ENCODE results near the gene TEX261. TPM values are rescaled to one million over a fixed set of nuclear protein-coding genes. Genes with fewer than 3 reads are reported as not detected.

The TEX261 gene
- polyA plus RNA-seq, 1 of the 3 experiments (the other 2 are of a cell fraction): 44.3 TPM

DNA sequence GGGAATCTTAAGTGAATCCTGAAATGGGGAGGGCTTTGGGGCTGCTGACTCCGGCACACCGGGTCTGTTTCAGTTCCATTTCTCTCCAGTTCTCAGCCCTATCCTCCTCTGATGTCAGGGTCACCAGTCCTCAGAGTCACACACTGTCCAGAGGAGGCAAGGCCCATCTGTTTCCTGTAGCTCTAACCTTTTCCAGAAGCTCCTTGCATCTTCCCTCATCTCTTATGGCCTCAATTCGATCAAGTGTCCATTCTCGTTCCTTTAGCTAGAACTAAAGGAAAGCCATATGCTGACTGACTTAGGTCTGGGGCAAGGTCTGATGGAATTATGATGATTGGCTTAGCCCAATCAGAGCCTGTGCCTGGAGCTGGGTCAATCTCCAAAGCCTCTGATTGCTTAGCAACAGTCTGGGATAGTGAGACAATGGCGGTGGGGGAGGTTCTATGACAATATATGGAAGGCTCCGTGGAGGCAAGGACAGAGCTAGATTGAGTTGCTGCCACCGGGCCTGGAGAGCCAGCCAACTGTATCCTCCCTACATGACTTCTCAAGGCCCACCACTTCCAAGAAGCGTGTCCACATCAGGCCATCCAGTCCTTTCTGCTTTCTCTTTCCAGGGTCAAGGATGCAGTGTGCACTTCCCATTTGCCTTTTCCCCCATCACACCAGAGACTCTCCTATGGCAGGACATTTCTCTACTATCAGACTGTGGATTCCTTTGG is 11.0 kb downstream of the TEX261 start:
- Histone ChIP-seq H3K4me1 (ENCODE audit: control insufficient read depth in 1 of 2, insufficient read depth in 2 of 2, low read depth in 1 of 2, low read length in 1 of 2) (no peaks in the 10 kb centered on the region), H3K4me3 (ENCODE audit: low read depth in 2 of 2, low read length in 1 of 2) (no peak overlapping the region), H3K9me3 (no peaks in the 10 kb centered on the region), H3K9me2 (no peaks in the 10 kb centered on the region), H3K36me3 (replicated peaks in 1 of 2; ENCODE audit: control insufficient read depth in 1 of 2, insufficient read depth in 2 of 2, low read length in 1 of 2) (peaks cover 5 to 35% of the 10 kb centered on the region in 2 experiments), H3F3A (replicated peaks; ENCODE audit: insufficient read depth) (no peaks in the 10 kb centered on the region), H3K9ac (no peak overlapping the region), H3K27ac (ENCODE audit: low read depth in 2 of 2, low read length in 1 of 2) (no peak overlapping the region), H3K4me2 (no peak overlapping the region), H3K79me2 (ENCODE audit: insufficient read depth) (no peaks in the 10 kb centered on the region), H2AFZ (ENCODE audit: low read depth) (no peak overlapping the region), H4K20me1 (ENCODE audit: insufficient read depth) (no peaks in the 10 kb centered on the region), H3K27me3 (ENCODE audit: insufficient read depth) (no peaks in the 10 kb centered on the region)
- POLR2A ChIA-PET: no interaction called here
- no peak for DNase-seq
- CTCF ChIA-PET: interaction anchor here (1.1 to 7.3 kb wide), 11 partner anchors 9 to 220 kb away, joined by 3 to 41 read pairs (median 4); partner anchors contain the start of gene FIGLA
- TF ChIP-seq SIN3A (IDR thresholded peaks at IDR 0.05; ENCODE audit: borderline replicate concordance, low read depth, low read length) (no peak), RCOR1 (IDR thresholded peaks at IDR 0.05; ENCODE audit: low read length) (no peak), MXI1 (IDR thresholded peaks at IDR 0.05; ENCODE audit: low read depth, low read length) (no peak), FOXJ3 (CRISPR knock-in tag; IDR thresholded peaks at IDR 0.05) (no peak), REST (IDR thresholded peaks at IDR 0.05; ENCODE audit: low read depth, low read length) (no peak), TEAD4 (IDR thresholded peaks at IDR 0.05; ENCODE audit: borderline replicate concordance, insufficient read depth) (no peak), NFIC (IDR thresholded peaks at IDR 0.05; ENCODE audit: borderline replicate concordance) (no peak)
- 80% methylated on average over 7 of the region's 8 CpGs for WGBS (ENCODE audit: low lambda C conversion rate)

DNA sequence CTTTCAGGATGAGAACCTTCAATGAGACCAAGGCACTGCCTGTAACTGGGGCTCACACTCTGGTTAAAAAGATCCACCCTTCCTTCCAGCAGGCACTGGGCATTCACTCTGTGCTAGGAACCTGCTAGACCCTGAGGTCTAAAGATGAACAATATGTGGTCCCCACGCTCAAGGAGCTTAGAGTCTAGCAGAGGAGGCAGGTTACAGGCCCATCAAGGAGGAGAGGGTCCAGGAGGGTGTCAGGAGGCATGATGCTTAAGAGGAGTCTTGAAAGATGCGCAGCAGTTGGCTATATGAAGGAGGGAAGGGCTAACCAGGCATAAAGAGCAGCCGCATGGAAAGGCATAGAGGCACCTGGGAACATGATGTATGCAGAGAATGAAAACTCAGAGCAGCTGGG is 11.7 kb downstream of the TEX261 start:
- H3K4me3 ChIP-seq (ENCODE audit: low read depth in 2 of 2, low read length in 1 of 2): no peak overlapping the region
- DNase-seq: no peak
- H3K4me2 ChIP-seq: no peak overlapping the region
- peaks cover 5 to 28% of the 10 kb centered on the region in 2 experiments for H3K36me3 ChIP-seq (replicated peaks in 1 of 2; ENCODE audit: control insufficient read depth in 1 of 2, insufficient read depth in 2 of 2, low read length in 1 of 2)
- no peaks in the 10 kb centered on the region for H3F3A ChIP-seq (replicated peaks; ENCODE audit: insufficient read depth)
- H3K27ac ChIP-seq (ENCODE audit: low read depth in 2 of 2, low read length in 1 of 2): no peak overlapping the region
- H3K79me2 ChIP-seq (ENCODE audit: insufficient read depth): no peaks in the 10 kb centered on the region
- no peak overlapping the region for H3K9ac ChIP-seq
- POLR2A ChIA-PET: no interaction called here
- no peaks in the 10 kb centered on the region for H3K9me3 ChIP-seq
- H3K27me3 ChIP-seq (ENCODE audit: insufficient read depth): no peaks in the 10 kb centered on the region
- H4K20me1 ChIP-seq (ENCODE audit: insufficient read depth): no peaks in the 10 kb centered on the region
- no peaks in the 10 kb centered on the region for H3K4me1 ChIP-seq (ENCODE audit: control insufficient read depth in 1 of 2, insufficient read depth in 2 of 2, low read depth in 1 of 2, low read length in 1 of 2)
- no peaks in the 10 kb centered on the region for H3K9me2 ChIP-seq
- H2AFZ ChIP-seq (ENCODE audit: low read depth): no peak overlapping the region
- CTCF ChIA-PET: interaction anchor here (0.8 to 7.3 kb wide), 9 partner anchors 10 to 219 kb away, joined by 3 to 41 read pairs (median 4); no protein-coding TSS in a partner anchor
- 91% methylated on average over 3 of the region's 3 CpGs for WGBS (ENCODE audit: low lambda C conversion rate)
- TF ChIP-seq FOXJ3 (CRISPR knock-in tag; IDR thresholded peaks at IDR 0.05) (no peak), REST (IDR thresholded peaks at IDR 0.05; ENCODE audit: low read depth, low read length) (no peak), PBX3 (IDR thresholded peaks at IDR 0.05) (no peak), IRF3 (IDR thresholded peaks at IDR 0.05; ENCODE audit: low read depth, low read length) (no peak), NFIC (IDR thresholded peaks at IDR 0.05; ENCODE audit: borderline replicate concordance) (no peak), GATA2 (CRISPR knock-in tag; IDR thresholded peaks at IDR 0.05) (no peak), GABPA (IDR thresholded peaks at IDR 0.05; ENCODE audit: low read depth) (no peak), POLR2AphosphoS5 (IDR thresholded peaks at IDR 0.05; ENCODE audit: low read depth, low read length) (no peak), NRF1 (IDR thresholded peaks at IDR 0.05; ENCODE audit: low read depth, low read length) (no peak)
- TF ChIP-seq, protein P1, sequence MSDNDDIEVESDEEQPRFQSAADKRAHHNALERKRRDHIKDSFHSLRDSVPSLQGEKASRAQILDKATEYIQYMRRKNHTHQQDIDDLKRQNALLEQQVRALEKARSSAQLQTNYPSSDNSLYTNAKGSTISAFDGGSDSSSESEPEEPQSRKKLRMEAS (IDR thresholded peaks at IDR 0.05; ENCODE audit: low read depth): no peak
